ENCODE results near the gene CNTNAP2. TPM values are rescaled to one million over a fixed set of nuclear protein-coding genes. Genes with fewer than 3 reads are reported as not detected.

CNTNAP2 gene
- total and polyA plus RNA-seq, 8 donors = 0.94 to 42.5 (median 38.6) TPM

- DNase-seq (no peak), ATAC-seq (no peak)
- Histone ChIP-seq H3K27me3 (no peaks in the 10 kb centered on the region), H3K4me1 (no peaks in the 10 kb centered on the region), H3K27ac (no peak overlapping the region), H3K9me3 (peaks cover 0 to 8% of the 10 kb centered on the region in 2 donors), H3K36me3 (no peaks in the 10 kb centered on the region), H3K4me3 (no peak overlapping the region)
- intact Hi-C loops (cut with DNase I) = no loop called here
- TF ChIP-seq, protein P1, sequence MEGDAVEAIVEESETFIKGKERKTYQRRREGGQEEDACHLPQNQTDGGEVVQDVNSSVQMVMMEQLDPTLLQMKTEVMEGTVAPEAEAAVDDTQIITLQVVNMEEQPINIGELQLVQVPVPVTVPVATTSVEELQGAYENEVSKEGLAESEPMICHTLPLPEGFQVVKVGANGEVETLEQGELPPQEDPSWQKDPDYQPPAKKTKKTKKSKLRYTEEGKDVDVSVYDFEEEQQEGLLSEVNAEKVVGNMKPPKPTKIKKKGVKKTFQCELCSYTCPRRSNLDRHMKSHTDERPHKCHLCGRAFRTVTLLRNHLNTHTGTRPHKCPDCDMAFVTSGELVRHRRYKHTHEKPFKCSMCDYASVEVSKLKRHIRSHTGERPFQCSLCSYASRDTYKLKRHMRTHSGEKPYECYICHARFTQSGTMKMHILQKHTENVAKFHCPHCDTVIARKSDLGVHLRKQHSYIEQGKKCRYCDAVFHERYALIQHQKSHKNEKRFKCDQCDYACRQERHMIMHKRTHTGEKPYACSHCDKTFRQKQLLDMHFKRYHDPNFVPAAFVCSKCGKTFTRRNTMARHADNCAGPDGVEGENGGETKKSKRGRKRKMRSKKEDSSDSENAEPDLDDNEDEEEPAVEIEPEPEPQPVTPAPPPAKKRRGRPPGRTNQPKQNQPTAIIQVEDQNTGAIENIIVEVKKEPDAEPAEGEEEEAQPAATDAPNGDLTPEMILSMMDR (IDR thresholded peaks at IDR 0.05) = no peak
Measured at GRCh38 chr7:146864644-146865043, 748.0 kb downstream of the CNTNAP2 start.

GRCh38 chr7:146865696-146866095 lies 749.1 kb downstream of the CNTNAP2 start:
- Histone ChIP-seq H3K27ac (no peak overlapping the region), H3K4me3 (no peak overlapping the region), H3K36me3 (no peaks in the 10 kb centered on the region), H3K4me1 (no peaks in the 10 kb centered on the region), H3K27me3 (no peaks in the 10 kb centered on the region), H3K9me3 (peaks cover 0 to 8% of the 10 kb centered on the region in 2 donors)
- DNase-seq = no peak
- intact Hi-C loops (cut with DNase I) = no loop called here
- TF ChIP-seq, protein P1 (IDR thresholded peaks at IDR 0.05) = no peak
- ATAC-seq = no peak

- TF ChIP-seq, protein P1 (IDR thresholded peaks at IDR 0.05) = no peak
- DNase-seq (no peak), ATAC-seq (no peak)
- Histone ChIP-seq H3K36me3 (no peaks in the 10 kb centered on the region), H3K27me3 (no peaks in the 10 kb centered on the region), H3K27ac (no peak overlapping the region), H3K9me3 (peaks cover 0 to 9% of the 10 kb centered on the region in 2 donors), H3K4me3 (no peak overlapping the region), H3K4me1 (no peaks in the 10 kb centered on the region)
- intact Hi-C loops (cut with DNase I) = no loop called here
Measured at GRCh38 chr7:146874722-146875121, 758.1 kb downstream of the CNTNAP2 start.

- ATAC-seq (no peak), DNase-seq (no peak)
- intact Hi-C loops (cut with DNase I) = no loop called here
- Histone ChIP-seq H3K27me3 (no peaks in the 10 kb centered on the region), H3K4me1 (no peaks in the 10 kb centered on the region), H3K36me3 (no peaks in the 10 kb centered on the region), H3K4me3 (no peak overlapping the region), H3K27ac (no peak overlapping the region), H3K9me3 (peaks cover 0 to 9% of the 10 kb centered on the region in 2 donors)
- TF ChIP-seq, protein P1 (IDR thresholded peaks at IDR 0.05) = no peak
Measured at GRCh38 chr7:146875237-146875785, 758.7 kb downstream of the CNTNAP2 start.

GRCh38 chr7:146875981-146876380 lies 759.4 kb downstream of the CNTNAP2 start:
- DNase-seq = no peak
- H3K4me3 ChIP-seq = no peak overlapping the region
- no peak for ATAC-seq
- H3K27ac ChIP-seq = no peak overlapping the region
- no peaks in the 10 kb centered on the region for H3K27me3 ChIP-seq
- TF ChIP-seq, protein P1 (IDR thresholded peaks at IDR 0.05) = no peak
- H3K36me3 ChIP-seq = no peaks in the 10 kb centered on the region
- peaks cover 0 to 9% of the 10 kb centered on the region in 2 donors for H3K9me3 ChIP-seq
- H3K4me1 ChIP-seq = no peaks in the 10 kb centered on the region
- intact Hi-C loops (cut with DNase I) = no loop called here

Measured in left lung (tissue), 10 donors.